Measurements from ENCODE around the gene ABCB8. TPM values are rescaled to one million over a fixed set of nuclear protein-coding genes. Genes with fewer than 3 reads are reported as not detected.

ABCB8 gene
- total RNA-seq, 5 donors from 2014 or later (not counting 1 experiment from before 2014, with no cell fraction given) = 72.4 to 83.0 (median 74.8) TPM

DNA sequence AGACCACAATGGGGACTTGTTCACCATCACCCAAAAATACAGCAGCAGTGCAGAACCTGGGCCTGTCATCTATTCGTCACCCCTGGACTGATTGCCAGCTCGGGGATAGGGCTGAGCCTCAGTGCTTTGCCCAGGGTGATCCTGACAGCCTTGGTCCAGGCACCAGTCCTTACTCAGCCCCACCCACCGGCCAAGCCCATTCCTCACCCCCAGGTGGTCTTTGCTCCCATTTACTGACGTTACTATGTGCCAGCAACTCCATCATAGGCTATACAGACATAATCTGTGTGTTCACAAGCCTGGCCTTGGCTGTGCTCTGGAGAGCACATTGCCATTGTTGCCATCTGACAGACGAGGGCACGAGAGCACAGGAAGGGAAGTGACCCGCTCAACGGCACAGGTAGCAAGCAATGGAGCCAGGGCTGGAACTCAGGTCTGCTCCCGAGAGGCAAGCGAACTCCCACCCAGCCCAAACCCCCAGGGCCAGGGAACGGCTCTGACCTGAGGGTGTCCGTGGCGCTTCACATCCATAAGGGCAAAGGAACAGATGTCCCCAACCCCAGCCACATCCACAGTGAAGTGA is 10.8 kb upstream of the ABCB8 start:
- 62% methylated on average over 8 of the region's 13 CpGs for WGBS (ENCODE audit: insufficient coverage)
- H3K27me3 ChIP-seq (replicated peaks in 1 of 2; ENCODE audit: control insufficient read depth in 2 of 2, extremely low read depth in 1 of 2, insufficient read depth in 2 of 2, low read length in 1 of 2) = peaks cover 5 to 40% of the 10 kb centered on the region in 2 experiments
- no peaks in the 10 kb centered on the region for H3K36me3 ChIP-seq (ENCODE audit: control insufficient read depth in 2 of 2, extremely low read depth in 1 of 2, insufficient read depth in 1 of 2, low read length in 1 of 2)
- H3K4me3 ChIP-seq (ENCODE audit: control insufficient read depth in 1 of 2, extremely low read depth in 1 of 2, low read length in 1 of 2) = peak overlapping the region; percentile 49 to 53
- H3K27ac ChIP-seq (ENCODE audit: low read length) = peak overlapping the region; percentile 41
- Mint-ChIP-seq H3K4me3 (peak overlapping the region; percentile 77 to 84 (median 83)), H3K27ac (peak overlapping the region; percentile 63 to 98), H3K4me1 (peaks cover 59 to 67% (median 66%) of the 10 kb centered on the region in 3 donors), H3K36me3 (peaks cover 7% of the 10 kb centered on the region), H3K27me3 (peaks cover 0 to 15% of the 10 kb centered on the region in 2 donors), H3K9me3 (no peaks in the 10 kb centered on the region)
- POLR2A ChIA-PET = no interaction called here
- ATAC-seq (replicated peaks in 1 of 4) (no peak), DNase-seq (peak in 1 of 35 experiments; percentile 37)
- CTCF ChIA-PET = interaction anchor here (0.7 to 3.8 kb wide), 9 partner anchors 8 to 471 kb away, joined by 3 to 19 read pairs (median 3); partner anchors contain the start of gene ABCB8 (in 2 of the 2)
- no peaks in the 10 kb centered on the region for H3K9me3 ChIP-seq
- H3K4me1 ChIP-seq (ENCODE audit: control insufficient read depth in 1 of 2, extremely low read depth in 1 of 2, insufficient read depth in 2 of 2, low read length in 2 of 2) = peaks cover 29 to 71% of the 10 kb centered on the region in 2 experiments

DNA sequence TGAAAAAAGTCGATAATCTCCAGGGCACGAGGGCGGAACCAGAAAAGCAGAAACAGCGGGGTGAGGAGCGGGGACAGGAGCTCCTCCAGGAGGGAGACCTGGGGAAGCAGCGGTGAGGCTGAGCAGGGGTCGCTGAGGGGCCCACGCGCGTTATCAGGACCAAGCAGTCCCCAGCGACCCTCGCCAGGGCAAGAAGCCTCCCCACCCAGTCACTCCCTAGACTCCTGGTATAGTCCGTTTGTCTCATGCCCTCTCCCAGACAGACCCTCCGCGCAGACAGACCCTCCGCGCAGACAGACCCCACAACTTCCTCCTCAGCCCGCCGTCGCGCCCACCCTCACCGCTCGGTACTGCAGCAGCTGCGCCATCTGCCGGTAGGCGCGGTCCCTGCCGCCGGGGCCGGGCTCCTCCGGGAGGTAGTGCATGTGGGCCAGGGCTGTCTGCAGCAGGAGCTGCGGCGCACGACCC is 10.3 kb upstream of the ABCB8 start:
- no peaks in the 10 kb centered on the region for H3K9me3 ChIP-seq
- Mint-ChIP-seq H3K27ac (peak overlapping the region; percentile 63 to 98), H3K4me1 (peaks cover 54 to 62% (median 61%) of the 10 kb centered on the region in 3 donors), H3K27me3 (peaks cover 0 to 15% of the 10 kb centered on the region in 2 donors), H3K9me3 (no peaks in the 10 kb centered on the region), H3K4me3 (peak overlapping the region; percentile 77 to 84 (median 83)), H3K36me3 (peaks cover 5% of the 10 kb centered on the region)
- H3K4me1 ChIP-seq (ENCODE audit: control insufficient read depth in 1 of 2, extremely low read depth in 1 of 2, insufficient read depth in 2 of 2, low read length in 2 of 2) = peaks cover 25 to 65% of the 10 kb centered on the region in 2 experiments
- peaks cover 5 to 42% of the 10 kb centered on the region in 2 experiments for H3K27me3 ChIP-seq (replicated peaks in 1 of 2; ENCODE audit: control insufficient read depth in 2 of 2, extremely low read depth in 1 of 2, insufficient read depth in 2 of 2, low read length in 1 of 2)
- POLR2A ChIA-PET = interaction anchor here in 1 of 2 donors (0.9 to 1.0 kb wide), 2 partner anchors 10 kb away, joined by 3 read pairs; partner anchors contain the start of gene ABCB8
- peak overlapping the region; percentile 49 to 53 for H3K4me3 ChIP-seq (ENCODE audit: control insufficient read depth in 1 of 2, extremely low read depth in 1 of 2, low read length in 1 of 2)
- WGBS (ENCODE audit: insufficient coverage) = 9% methylated on average over 22 of the region's 34 CpGs
- DNase-seq (peak; percentile 43 to 87 (median 72)), ATAC-seq (replicated peaks in 1 of 4) (peak; percentile 56 to 76 (median 64))
- peak overlapping the region; percentile 41 for H3K27ac ChIP-seq (ENCODE audit: low read length)
- H3K36me3 ChIP-seq (ENCODE audit: control insufficient read depth in 2 of 2, extremely low read depth in 1 of 2, insufficient read depth in 1 of 2, low read length in 1 of 2) = no peaks in the 10 kb centered on the region
- CTCF ChIA-PET = interaction anchor here (0.7 to 3.8 kb wide), 14 partner anchors 9 to 471 kb away, joined by 3 to 19 read pairs (median 3); partner anchors contain the start of genes ABCB8 (in 2 of the 2) and FASTK (in 1 of the 2)

DNA sequence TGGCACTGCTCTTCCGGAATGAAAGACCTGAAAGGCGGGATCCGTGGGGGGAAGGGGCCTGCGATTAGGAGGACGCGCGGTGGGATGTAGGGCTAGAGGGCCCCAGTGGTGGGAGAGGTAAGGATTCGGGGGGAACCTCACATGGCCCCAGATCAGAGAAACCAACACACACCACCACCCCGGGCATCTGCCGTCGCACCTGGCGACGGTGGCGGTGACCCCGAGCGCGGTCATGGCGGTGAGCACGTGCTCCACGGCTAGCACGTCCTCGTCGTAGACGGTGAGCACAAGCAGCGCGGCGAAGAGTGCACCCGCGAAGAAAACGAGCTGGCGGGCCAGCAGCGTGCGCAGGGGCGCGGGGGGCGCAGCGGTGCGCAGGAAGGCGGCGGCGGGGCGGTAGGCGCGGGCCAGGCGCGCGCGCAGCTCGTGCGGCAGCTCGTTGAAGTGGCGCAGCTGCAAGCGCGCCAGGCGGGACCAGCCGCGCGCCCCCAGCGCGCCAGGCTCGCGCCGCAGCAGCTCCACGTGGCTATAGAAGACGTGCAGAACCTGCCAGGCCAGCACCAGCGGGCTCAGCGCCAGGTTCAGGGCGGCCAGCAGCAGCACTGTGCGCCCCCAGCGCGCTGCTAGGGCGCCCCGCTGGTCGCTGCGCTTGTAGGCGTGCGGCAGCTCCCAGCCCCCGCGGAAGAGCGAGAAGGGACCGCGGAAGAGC is 9.7 kb upstream of the ABCB8 start:
- peak in 19 of 35 experiments; percentile 20 to 68 (median 42) for DNase-seq
- no peaks in the 10 kb centered on the region for H3K36me3 ChIP-seq (ENCODE audit: control insufficient read depth in 2 of 2, extremely low read depth in 1 of 2, insufficient read depth in 1 of 2, low read length in 1 of 2)
- Mint-ChIP-seq H3K9me3 (no peaks in the 10 kb centered on the region), H3K4me1 (peaks cover 50 to 60% (median 58%) of the 10 kb centered on the region in 3 donors), H3K4me3 (peak overlapping the region; percentile 77 to 84 (median 83)), H3K27ac (peak overlapping the region; percentile 63 to 98), H3K27me3 (peaks cover 0 to 15% of the 10 kb centered on the region in 2 donors), H3K36me3 (peaks cover 5% of the 10 kb centered on the region)
- H3K4me3 ChIP-seq (ENCODE audit: control insufficient read depth in 1 of 2, extremely low read depth in 1 of 2, low read length in 1 of 2) = peak overlapping the region; percentile 49 to 53
- H3K27me3 ChIP-seq (replicated peaks in 1 of 2; ENCODE audit: control insufficient read depth in 2 of 2, extremely low read depth in 1 of 2, insufficient read depth in 2 of 2, low read length in 1 of 2) = peaks cover 5 to 45% of the 10 kb centered on the region in 2 experiments
- H3K9me3 ChIP-seq = no peaks in the 10 kb centered on the region
- ATAC-seq (replicated peaks in 1 of 4) = peak; percentile 34 to 54 (median 44)
- peak overlapping the region; percentile 41 for H3K27ac ChIP-seq (ENCODE audit: low read length)
- ChIA-PET CTCF (interaction anchor here (0.5 to 3.8 kb wide), 17 partner anchors 8 to 605 kb away, joined by 3 to 19 read pairs (median 3); partner anchors contain the start of genes ABCB8 (in 1 of the 2) and FASTK (in 1 of the 2)), POLR2A (interaction anchor here in 1 of 2 donors (0.9 to 1.0 kb wide), 2 partner anchors 10 kb away, joined by 3 read pairs; partner anchors contain the start of gene ABCB8)
- WGBS (ENCODE audit: insufficient coverage) = 2% methylated on average over 73 of the region's 82 CpGs
- H3K4me1 ChIP-seq (ENCODE audit: control insufficient read depth in 1 of 2, extremely low read depth in 1 of 2, insufficient read depth in 2 of 2, low read length in 2 of 2) = peaks cover 21 to 60% of the 10 kb centered on the region in 2 experiments

DNA sequence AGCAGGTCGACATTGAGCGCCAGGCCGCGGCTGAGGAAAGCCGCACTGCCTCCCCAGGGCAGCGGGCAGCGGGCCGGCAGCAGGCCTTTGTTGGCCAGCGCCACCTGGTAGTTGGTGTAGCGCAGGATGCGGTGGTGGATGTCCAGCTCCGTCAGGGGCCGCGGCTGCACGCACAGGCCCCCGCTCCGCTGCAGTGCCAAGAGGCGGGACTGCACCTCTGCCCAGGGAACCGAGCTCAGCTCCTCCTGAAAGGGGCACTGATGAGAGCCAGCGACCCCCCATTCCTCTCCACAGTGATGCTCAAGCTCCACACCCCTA is 9.2 kb upstream of the ABCB8 start:
- Mint-ChIP-seq H3K27me3 (peaks cover 0 to 15% of the 10 kb centered on the region in 2 donors), H3K9me3 (no peaks in the 10 kb centered on the region), H3K4me3 (peak overlapping the region; percentile 41 to 84 (median 72)), H3K4me1 (peaks cover 45 to 57% (median 53%) of the 10 kb centered on the region in 3 donors), H3K27ac (peak overlapping the region in 1 of 2 donors; percentile 45), H3K36me3 (peaks cover 5% of the 10 kb centered on the region)
- no peak for ATAC-seq (replicated peaks in 1 of 4)
- peak overlapping the region; percentile 7 to 53 for H3K4me3 ChIP-seq (ENCODE audit: control insufficient read depth in 1 of 2, extremely low read depth in 1 of 2, low read length in 1 of 2)
- no peak overlapping the region for H3K27ac ChIP-seq (ENCODE audit: low read length)
- DNase-seq = no peak
- H3K36me3 ChIP-seq (ENCODE audit: control insufficient read depth in 2 of 2, extremely low read depth in 1 of 2, insufficient read depth in 1 of 2, low read length in 1 of 2) = no peaks in the 10 kb centered on the region
- H3K4me1 ChIP-seq (ENCODE audit: control insufficient read depth in 1 of 2, extremely low read depth in 1 of 2, insufficient read depth in 2 of 2, low read length in 2 of 2) = peaks cover 20 to 54% of the 10 kb centered on the region in 2 experiments
- ChIA-PET CTCF (interaction anchor here (0.6 to 3.8 kb wide), 10 partner anchors 8 to 154 kb away, joined by 3 to 19 read pairs (median 3); partner anchors contain the start of genes ABCB8 (in 1 of the 2) and FASTK (in 1 of the 2)), POLR2A (interaction anchor here in 1 of 2 donors (0.9 to 1.0 kb wide), 2 partner anchors 9 to 11 kb away, joined by 3 read pairs; partner anchors contain the start of gene ABCB8)
- peaks cover 5 to 48% of the 10 kb centered on the region in 2 experiments for H3K27me3 ChIP-seq (replicated peaks in 1 of 2; ENCODE audit: control insufficient read depth in 2 of 2, extremely low read depth in 1 of 2, insufficient read depth in 2 of 2, low read length in 1 of 2)
- WGBS (ENCODE audit: insufficient coverage) = 34% methylated on average over 19 of the region's 20 CpGs
- no peaks in the 10 kb centered on the region for H3K9me3 ChIP-seq

DNA sequence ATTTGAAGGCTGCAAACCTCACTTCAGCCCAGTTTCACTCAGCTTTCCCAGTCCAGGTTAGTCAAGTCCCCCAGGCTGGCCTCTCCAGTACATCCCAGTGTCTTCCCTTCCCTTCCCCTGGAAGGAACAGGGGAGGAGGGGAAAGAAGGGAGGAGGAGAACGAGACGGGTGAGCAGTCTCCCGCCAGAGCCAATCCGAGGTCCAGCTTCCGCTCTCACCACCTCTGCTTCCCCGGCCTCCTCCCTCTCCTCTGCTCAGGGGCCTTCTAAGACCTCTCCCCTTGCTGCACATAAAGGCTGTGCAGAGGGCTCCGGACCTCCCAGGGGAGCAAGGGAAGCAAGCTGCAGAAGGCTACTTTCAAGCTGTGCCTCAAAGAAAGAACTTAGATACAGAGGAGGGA is 8.0 kb upstream of the ABCB8 start:
- Histone ChIP-seq H3K9me3 (no peaks in the 10 kb centered on the region), H3K4me3 (ENCODE audit: control insufficient read depth in 1 of 2, extremely low read depth in 1 of 2, low read length in 1 of 2) (no peak overlapping the region), H3K4me1 (ENCODE audit: control insufficient read depth in 1 of 2, extremely low read depth in 1 of 2, insufficient read depth in 2 of 2, low read length in 2 of 2) (peaks cover 13 to 43% of the 10 kb centered on the region in 2 experiments), H3K27ac (ENCODE audit: low read length) (no peak overlapping the region), H3K27me3 (replicated peaks in 1 of 2; ENCODE audit: control insufficient read depth in 2 of 2, extremely low read depth in 1 of 2, insufficient read depth in 2 of 2, low read length in 1 of 2) (peaks cover 5 to 48% of the 10 kb centered on the region in 2 experiments), H3K36me3 (ENCODE audit: control insufficient read depth in 2 of 2, extremely low read depth in 1 of 2, insufficient read depth in 1 of 2, low read length in 1 of 2) (no peaks in the 10 kb centered on the region)
- Mint-ChIP-seq H3K4me3 (peak overlapping the region in 1 of 3 donors; percentile 84), H3K27ac (peak overlapping the region in 1 of 2 donors; percentile 23), H3K4me1 (peaks cover 34 to 46% (median 42%) of the 10 kb centered on the region in 3 donors), H3K27me3 (peaks cover 0 to 15% of the 10 kb centered on the region in 2 donors), H3K9me3 (no peaks in the 10 kb centered on the region), H3K36me3 (peaks cover 4% of the 10 kb centered on the region)
- POLR2A ChIA-PET = no interaction called here
- CTCF ChIA-PET = interaction anchor here in 1 of 2 donors (0.7 kb wide), 1 partner anchor 12 kb away, joined by 3 read pairs; no protein-coding TSS in a partner anchor
- ATAC-seq (replicated peaks in 1 of 4) (no peak), DNase-seq (no peak)
- no CpG with 5 or more reads among the region's 7 CpGs for WGBS (ENCODE audit: insufficient coverage)

DNA sequence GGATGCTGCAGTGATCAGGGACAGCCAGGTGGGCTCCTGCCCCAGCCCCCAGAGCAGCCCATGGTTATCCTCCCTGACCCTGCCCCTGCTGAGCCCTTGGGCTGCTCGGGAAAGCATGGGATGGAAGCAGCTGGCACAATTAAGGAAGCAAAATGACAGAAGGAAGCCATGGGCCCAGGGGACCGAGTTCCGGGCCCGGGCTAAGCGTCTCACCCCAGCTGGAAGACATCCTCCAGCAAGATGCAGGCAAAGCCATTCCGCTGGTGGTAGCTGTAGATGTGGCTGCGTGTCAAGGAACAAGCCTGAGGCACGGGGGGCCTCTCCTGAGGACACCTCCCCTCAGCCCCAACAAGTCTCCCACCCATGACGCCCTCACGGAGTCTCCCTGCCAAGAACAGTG is 5.0 kb upstream of the ABCB8 start:
- peaks cover 5 to 43% of the 10 kb centered on the region in 2 experiments for H3K27me3 ChIP-seq (replicated peaks in 1 of 2; ENCODE audit: control insufficient read depth in 2 of 2, extremely low read depth in 1 of 2, insufficient read depth in 2 of 2, low read length in 1 of 2)
- H3K4me1 Mint-ChIP-seq = peaks cover 19 to 27% (median 26%) of the 10 kb centered on the region in 3 donors
- H3K4me3 ChIP-seq (ENCODE audit: control insufficient read depth in 1 of 2, extremely low read depth in 1 of 2, low read length in 1 of 2) = no peak overlapping the region
- H3K9me3 Mint-ChIP-seq = no peaks in the 10 kb centered on the region
- H3K36me3 ChIP-seq (ENCODE audit: control insufficient read depth in 2 of 2, extremely low read depth in 1 of 2, insufficient read depth in 1 of 2, low read length in 1 of 2) = no peaks in the 10 kb centered on the region
- CTCF ChIA-PET = no interaction called here
- H3K4me3 Mint-ChIP-seq = no peak overlapping the region
- POLR2A ChIA-PET = no interaction called here
- WGBS (ENCODE audit: insufficient coverage) = 84% methylated on average over 8 of the region's 10 CpGs
- H3K4me1 ChIP-seq (ENCODE audit: control insufficient read depth in 1 of 2, extremely low read depth in 1 of 2, insufficient read depth in 2 of 2, low read length in 2 of 2) = peaks cover 5 to 23% of the 10 kb centered on the region in 2 experiments
- ATAC-seq (replicated peaks in 1 of 4) = no peak
- H3K27ac Mint-ChIP-seq = no peak overlapping the region
- H3K27me3 Mint-ChIP-seq = peaks cover 0 to 14% of the 10 kb centered on the region in 2 donors
- H3K36me3 Mint-ChIP-seq = no peaks in the 10 kb centered on the region
- H3K27ac ChIP-seq (ENCODE audit: low read length) = no peak overlapping the region
- H3K9me3 ChIP-seq = no peaks in the 10 kb centered on the region
- no peak for DNase-seq
